Upper lobe of left lung (tissue), 4 donors: Measurements from ENCODE around the gene IRF8.

ENCODE experiments used
- CTCF ChIP-seq, 6 experiments: fragments of 450-650 bp in 4 of 6; fragments of 200-600 bp in 2 of 6; sonication (generic) in 2 of 6; IDR thresholded peaks; one replicate each; pipeline ENCODE4 v1.5.1; 2016 to 2019; ENCODE audit warnings: antibody characterized with exemption in 6 of 6
- POLR2AphosphoS5 ChIP-seq, 2 donors: sonication (generic); formaldehyde crosslinking; IDR thresholded peaks; one replicate each; pipeline ENCODE4 v1.5.1; 2017; ENCODE audit warnings: antibody characterized with exemption in 2 of 2

- TF ChIP-seq CTCF (IDR thresholded peaks at IDR 0.05), result no peak
- TF ChIP-seq POLR2AphosphoS5 (IDR thresholded peaks at IDR 0.05), result no peak
These were observed 16.7 kb upstream of the IRF8 start for GRCh38 chr16:85882181-85882810.
